Measurements from ENCODE around the gene ELAVL1. TPM values are rescaled to one million over a fixed set of nuclear protein-coding genes. Genes with fewer than 3 reads are reported as not detected.

Gene ELAVL1
- total RNA-seq, 1 donor from 2014 or later: 50.5 TPM

DNA sequence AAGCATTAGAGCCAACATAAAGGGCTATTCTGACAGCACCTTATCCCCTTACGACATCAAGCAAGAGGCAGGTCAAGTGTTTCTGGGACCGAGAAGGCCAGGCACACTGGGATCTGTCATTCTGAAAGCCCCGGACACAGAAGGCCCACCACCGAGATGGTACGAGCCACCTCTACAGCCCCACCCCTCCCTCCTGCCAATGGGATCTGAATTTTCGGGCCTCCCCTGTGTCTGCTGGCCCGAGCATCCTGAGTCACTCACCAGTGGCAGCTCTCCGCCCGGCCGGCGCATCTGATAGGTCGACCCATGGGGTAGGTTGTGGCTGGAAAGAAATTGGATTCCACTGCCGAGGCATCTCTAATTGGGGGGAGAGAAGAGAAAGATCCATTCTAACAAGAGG is 64.6 kb downstream of the ELAVL1 start:
- Histone ChIP-seq H3K9me3 (replicated peaks) (no peaks in the 10 kb centered on the region), H3K36me3 (peaks cover 50% of the 10 kb centered on the region), H3K4me1 (peaks cover 37% of the 10 kb centered on the region), H3K27ac (replicated peaks) (no peak overlapping the region), H3K4me3 (no peak overlapping the region), H3K27me3 (ENCODE audit: low read depth) (no peaks in the 10 kb centered on the region)
- TF ChIP-seq, protein P1, sequence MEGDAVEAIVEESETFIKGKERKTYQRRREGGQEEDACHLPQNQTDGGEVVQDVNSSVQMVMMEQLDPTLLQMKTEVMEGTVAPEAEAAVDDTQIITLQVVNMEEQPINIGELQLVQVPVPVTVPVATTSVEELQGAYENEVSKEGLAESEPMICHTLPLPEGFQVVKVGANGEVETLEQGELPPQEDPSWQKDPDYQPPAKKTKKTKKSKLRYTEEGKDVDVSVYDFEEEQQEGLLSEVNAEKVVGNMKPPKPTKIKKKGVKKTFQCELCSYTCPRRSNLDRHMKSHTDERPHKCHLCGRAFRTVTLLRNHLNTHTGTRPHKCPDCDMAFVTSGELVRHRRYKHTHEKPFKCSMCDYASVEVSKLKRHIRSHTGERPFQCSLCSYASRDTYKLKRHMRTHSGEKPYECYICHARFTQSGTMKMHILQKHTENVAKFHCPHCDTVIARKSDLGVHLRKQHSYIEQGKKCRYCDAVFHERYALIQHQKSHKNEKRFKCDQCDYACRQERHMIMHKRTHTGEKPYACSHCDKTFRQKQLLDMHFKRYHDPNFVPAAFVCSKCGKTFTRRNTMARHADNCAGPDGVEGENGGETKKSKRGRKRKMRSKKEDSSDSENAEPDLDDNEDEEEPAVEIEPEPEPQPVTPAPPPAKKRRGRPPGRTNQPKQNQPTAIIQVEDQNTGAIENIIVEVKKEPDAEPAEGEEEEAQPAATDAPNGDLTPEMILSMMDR (IDR thresholded peaks at IDR 0.05; ENCODE audit: borderline replicate concordance): no peak
- no peak for DNase-seq
- intact Hi-C loops (cut with micrococcal nuclease): no loop called here

DNA sequence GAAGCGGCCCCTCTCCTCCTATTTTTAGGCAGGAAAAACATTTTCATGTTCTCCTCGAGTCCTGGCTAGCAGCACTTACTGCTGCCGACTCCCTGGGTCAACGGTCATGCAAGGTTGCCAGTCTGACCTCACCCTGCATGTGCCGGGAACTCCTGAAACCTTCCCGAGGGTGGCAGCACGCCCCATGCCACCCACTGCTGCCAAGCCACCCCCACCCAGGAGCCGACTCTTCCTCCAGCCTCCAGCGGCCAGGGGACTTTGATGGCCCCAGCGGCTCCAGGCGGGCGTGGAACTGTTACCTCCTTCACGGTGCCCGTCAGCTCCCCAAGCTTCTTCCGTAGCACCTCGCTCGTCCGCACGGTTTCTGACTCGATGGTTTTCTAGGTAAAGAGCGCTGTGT is 70.7 kb downstream of the ELAVL1 start:
- peaks cover 10% of the 10 kb centered on the region for H3K4me1 ChIP-seq

DNA sequence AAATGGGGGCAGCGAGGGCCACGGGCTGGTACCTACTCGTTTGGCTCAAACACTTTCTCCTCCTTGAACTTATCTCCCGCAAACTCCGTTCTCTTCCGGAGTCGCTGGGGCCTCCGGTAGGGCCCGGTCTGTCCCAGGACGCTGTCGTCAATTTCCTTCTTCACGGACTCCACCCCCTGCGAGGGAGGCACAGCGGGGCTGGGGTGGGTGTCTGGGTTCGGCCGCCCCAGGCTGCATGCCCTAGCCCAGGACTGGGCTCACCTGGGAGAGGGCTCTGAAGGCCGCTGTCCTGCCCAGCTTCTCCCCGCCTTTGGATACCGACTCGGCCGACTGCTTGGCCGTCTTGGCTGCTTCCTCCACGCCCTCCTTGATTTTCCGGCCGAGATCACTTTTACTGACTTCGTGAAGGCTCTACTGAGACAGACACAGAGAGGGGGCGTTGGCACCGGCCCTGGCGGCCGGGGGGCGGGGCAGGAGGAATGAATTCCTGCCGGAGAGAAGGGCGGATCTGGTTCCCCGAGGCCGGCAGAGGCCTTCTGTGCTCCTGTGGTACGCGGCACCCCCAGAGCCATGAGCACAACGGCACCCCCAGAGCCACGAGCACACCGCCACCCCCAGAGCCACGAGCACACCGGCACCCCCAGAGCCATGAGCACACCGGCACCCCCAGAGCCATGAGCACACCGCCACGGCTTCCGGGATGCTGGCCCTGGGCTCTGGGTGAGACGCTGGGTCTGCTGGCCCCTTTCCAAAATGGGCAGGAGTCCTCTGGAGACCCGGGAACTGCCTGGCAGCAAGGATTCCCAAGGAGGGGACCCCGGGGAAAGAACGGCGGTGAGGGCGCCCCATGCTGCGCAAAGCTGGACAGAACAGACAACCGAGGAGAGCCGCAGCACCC is 71.4 kb downstream of the ELAVL1 start:
- Histone ChIP-seq H3K4me1 (peaks cover 15% of the 10 kb centered on the region), H3K27ac (replicated peaks) (no peak overlapping the region), H3K36me3 (peaks cover 88% of the 10 kb centered on the region), H3K9me3 (replicated peaks) (no peaks in the 10 kb centered on the region), H3K27me3 (ENCODE audit: low read depth) (no peaks in the 10 kb centered on the region), H3K4me3 (no peak overlapping the region)
- intact Hi-C loops (cut with micrococcal nuclease): no loop called here
- no peak for DNase-seq
- TF ChIP-seq, protein P1 (IDR thresholded peaks at IDR 0.05; ENCODE audit: borderline replicate concordance): no peak

More for the DNA sequence above, 70.7 kb downstream of the ELAVL1 start:
- Histone ChIP-seq H3K9me3 (replicated peaks) (no peaks in the 10 kb centered on the region), H3K4me3 (no peak overlapping the region), H3K27ac (replicated peaks) (no peak overlapping the region), H3K36me3 (peaks cover 92% of the 10 kb centered on the region), H3K27me3 (ENCODE audit: low read depth) (no peaks in the 10 kb centered on the region)
- no peak for DNase-seq
- TF ChIP-seq, protein P1 (IDR thresholded peaks at IDR 0.05; ENCODE audit: borderline replicate concordance): no peak
- intact Hi-C loops (cut with micrococcal nuclease): no loop called here

DNA sequence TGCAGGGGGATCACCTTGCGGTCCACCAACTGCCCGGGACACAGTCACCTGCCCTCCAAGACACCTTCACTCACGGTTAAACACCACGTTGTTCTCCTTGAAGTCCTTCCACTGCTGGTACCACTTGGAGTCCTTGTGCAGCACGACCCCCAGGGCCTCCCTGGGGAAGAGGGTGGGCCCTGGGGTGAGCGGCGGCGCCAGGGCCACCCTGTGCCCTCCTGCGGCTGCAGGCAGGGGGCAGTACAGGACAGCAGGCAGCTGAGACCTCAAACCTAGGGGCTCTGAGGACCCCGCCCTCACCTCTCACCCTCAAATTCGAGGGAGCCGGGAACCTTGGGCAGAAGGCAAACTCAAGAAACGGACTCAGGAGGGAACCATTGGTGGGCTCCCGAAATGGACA is 72.0 kb downstream of the ELAVL1 start:
- Histone ChIP-seq H3K36me3 (peaks cover 82% of the 10 kb centered on the region), H3K27ac (replicated peaks) (no peak overlapping the region), H3K27me3 (ENCODE audit: low read depth) (no peaks in the 10 kb centered on the region), H3K9me3 (replicated peaks) (no peaks in the 10 kb centered on the region), H3K4me3 (no peak overlapping the region), H3K4me1 (peaks cover 18% of the 10 kb centered on the region)
- DNase-seq: no peak
- TF ChIP-seq, protein P1 (IDR thresholded peaks at IDR 0.05; ENCODE audit: borderline replicate concordance): peak; percentile 17
- intact Hi-C loops (cut with micrococcal nuclease): no loop called here

DNA sequence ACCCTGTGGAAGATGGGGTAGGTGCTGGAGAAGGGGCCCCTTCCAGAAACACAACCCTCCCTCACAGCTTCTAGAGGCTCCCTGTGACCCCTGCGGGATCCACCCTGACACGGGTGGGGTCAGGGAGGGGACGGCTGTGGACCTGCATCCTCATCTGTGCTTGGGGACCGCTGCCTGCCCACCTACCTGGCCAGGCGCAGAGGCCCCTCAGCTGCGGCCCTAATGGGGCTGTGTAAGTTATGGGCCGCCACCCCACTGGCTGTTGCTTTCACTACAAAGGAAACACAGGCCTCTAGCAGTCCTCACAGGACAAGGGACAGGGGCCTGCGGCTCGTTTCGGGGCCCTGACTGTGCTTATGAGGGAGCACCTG is 72.5 kb downstream of the ELAVL1 start:
- intact Hi-C loops (cut with micrococcal nuclease): no loop called here
- H3K4me1 ChIP-seq: peaks cover 23% of the 10 kb centered on the region
- H3K4me3 ChIP-seq: no peak overlapping the region
- no peaks in the 10 kb centered on the region for H3K27me3 ChIP-seq (ENCODE audit: low read depth)
- DNase-seq: no peak
- no peaks in the 10 kb centered on the region for H3K9me3 ChIP-seq (replicated peaks)
- no peak overlapping the region for H3K27ac ChIP-seq (replicated peaks)
- peaks cover 77% of the 10 kb centered on the region for H3K36me3 ChIP-seq
- TF ChIP-seq, protein P1 (IDR thresholded peaks at IDR 0.05; ENCODE audit: borderline replicate concordance): no peak

All from left ventricle myocardium inferior (tissue), 1 donor.